IPS-15b (cell line): ENCODE results near the gene TNFAIP1.
"Not testable (repeated sequence)": the region's sequence is repeated elsewhere in the genome, so short reads cannot be mapped to it uniquely, and the experiment has no call there.

ENCODE experiments used
- H3K27me3 ChIP-seq: one replicate; pipeline ENCODE4 v1.6.1; 2013; ENCODE audit warnings: low read length; ENCODE audit not compliant: control insufficient read depth, insufficient read depth
- H3K36me3 ChIP-seq: one replicate; pipeline ENCODE4 v1.6.1; 2013; ENCODE audit warnings: low read length; ENCODE audit not compliant: control insufficient read depth, insufficient read depth
- H3K4me1 ChIP-seq: one replicate; pipeline ENCODE4 v1.6.1; 2013; ENCODE audit warnings: mild to moderate bottlenecking, low read length; ENCODE audit not compliant: control insufficient read depth, insufficient read depth
- H3K4me3 ChIP-seq: one replicate; pipeline ENCODE4 v1.5.1; 2013; ENCODE audit warnings: low read depth, low read length
- H3K9ac ChIP-seq: one replicate; pipeline ENCODE4 v1.6.1; 2013; ENCODE audit warnings: low read depth, mild to moderate bottlenecking, low read length
- H3K9me3 ChIP-seq: one replicate; pipeline ENCODE4 v1.6.1; 2013; ENCODE audit warnings: mild to moderate bottlenecking, low read length; ENCODE audit not compliant: control insufficient read depth, insufficient read depth

The TNFAIP1 gene

DNA sequence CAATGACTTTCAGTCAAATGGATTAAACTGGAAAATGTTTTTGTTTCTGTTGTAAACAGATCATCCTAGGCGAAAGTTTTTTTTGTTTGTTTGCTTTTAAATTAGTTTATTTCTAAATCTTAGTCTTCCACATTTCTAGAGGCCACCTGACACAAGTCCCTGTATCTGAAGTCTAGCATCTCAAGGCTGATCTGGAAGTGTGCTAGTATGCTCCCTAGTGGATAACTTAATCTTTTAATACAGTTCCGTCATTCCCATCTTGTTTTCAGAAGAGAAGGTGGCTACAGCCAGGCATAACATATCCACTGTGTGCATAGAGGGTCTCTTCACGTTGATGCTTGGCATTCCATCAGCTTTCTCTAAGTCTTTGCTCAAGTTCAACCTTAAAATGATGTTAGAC lies 7.9 kb upstream of the TNFAIP1 start:
- Histone ChIP-seq H3K4me1 (peaks cover 2% of the 10 kb centered on the region), H3K27me3 (no peaks in the 10 kb centered on the region), H3K9me3 (no peaks in the 10 kb centered on the region), H3K36me3 (peaks cover 17% of the 10 kb centered on the region), H3K9ac (no peak overlapping the region), H3K4me3 (no peak overlapping the region)

DNA sequence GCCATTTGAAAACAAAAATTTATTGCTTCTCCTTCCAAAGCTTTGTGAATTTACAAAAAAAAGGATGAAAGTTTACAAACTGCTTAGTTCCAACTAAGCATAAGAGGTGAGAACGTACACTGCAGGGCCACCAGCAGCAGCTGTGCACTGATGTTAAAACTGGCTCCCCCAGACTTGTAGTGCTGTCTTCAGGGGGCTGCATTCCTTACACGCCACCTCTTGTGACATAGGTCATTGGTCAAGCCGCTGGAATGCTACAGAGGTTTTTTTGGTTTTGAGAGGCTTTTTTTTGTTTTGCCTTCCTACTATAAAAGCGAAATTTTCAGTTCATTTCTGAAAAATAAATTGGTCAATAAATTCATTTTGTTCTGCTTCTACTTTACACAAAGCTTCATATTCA lies 7.2 kb upstream of the TNFAIP1 start:
- no peak overlapping the region for H3K9ac ChIP-seq
- H3K36me3 ChIP-seq: peaks cover 17% of the 10 kb centered on the region
- H3K9me3 ChIP-seq: no peaks in the 10 kb centered on the region
- no peaks in the 10 kb centered on the region for H3K27me3 ChIP-seq
- H3K4me1 ChIP-seq: no peaks in the 10 kb centered on the region
- H3K4me3 ChIP-seq: no peak overlapping the region

DNA sequence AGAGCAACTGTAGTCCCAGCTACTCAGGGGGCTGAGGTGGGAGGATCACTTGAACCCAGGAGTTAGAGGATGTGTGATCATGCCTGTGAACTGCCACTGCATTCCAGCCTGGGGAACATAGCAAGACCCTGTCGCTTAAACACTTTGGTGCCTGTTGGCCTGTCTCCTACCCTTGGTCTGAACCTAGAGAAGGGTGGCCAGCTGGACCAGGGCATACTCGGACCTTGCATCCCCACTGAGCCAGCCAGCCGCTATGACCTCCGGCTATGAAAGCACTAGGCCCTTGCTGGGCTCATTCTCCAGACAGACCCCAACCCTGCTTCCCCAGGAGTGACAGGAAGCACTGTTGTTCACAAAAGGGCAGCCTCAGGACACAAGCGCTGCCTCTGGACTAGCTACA lies 4.9 kb upstream of the TNFAIP1 start:
- no peaks in the 10 kb centered on the region for H3K27me3 ChIP-seq
- H3K9me3 ChIP-seq: no peaks in the 10 kb centered on the region
- peaks cover 14% of the 10 kb centered on the region for H3K36me3 ChIP-seq
- H3K9ac ChIP-seq: no peak overlapping the region
- H3K4me3 ChIP-seq: no peak overlapping the region
- peaks cover 5% of the 10 kb centered on the region for H3K4me1 ChIP-seq

DNA sequence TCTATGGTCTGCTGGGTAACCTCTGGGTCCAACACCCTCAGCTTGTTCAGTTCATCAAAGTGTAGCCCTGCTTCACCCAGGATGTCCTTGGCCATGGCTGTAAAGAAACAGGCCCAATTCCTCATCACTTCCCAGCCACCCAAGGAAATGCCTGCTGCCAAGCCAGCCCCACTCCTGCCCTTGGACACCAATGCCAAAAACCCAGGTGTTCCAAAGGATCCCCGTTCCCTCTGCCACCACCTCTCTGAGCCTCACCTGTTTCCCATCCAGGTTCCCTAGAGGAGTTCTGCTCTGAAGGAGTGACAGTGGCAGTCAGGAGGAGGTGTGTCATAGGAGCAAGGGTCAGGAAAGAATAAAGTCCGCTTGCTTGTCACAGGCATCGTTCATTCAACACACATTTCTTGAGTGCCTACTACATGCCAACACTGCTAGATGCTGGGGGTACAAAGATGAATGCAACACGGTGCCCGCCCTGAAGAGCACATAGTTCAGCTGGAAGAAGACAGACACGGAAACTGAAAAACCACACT lies 3.6 kb upstream of the TNFAIP1 start:
- Histone ChIP-seq H3K4me1 (peaks cover 10% of the 10 kb centered on the region), H3K9me3 (no peaks in the 10 kb centered on the region), H3K27me3 (no peaks in the 10 kb centered on the region), H3K9ac (no peak overlapping the region), H3K36me3 (peaks cover 13% of the 10 kb centered on the region), H3K4me3 (no peak overlapping the region)

DNA sequence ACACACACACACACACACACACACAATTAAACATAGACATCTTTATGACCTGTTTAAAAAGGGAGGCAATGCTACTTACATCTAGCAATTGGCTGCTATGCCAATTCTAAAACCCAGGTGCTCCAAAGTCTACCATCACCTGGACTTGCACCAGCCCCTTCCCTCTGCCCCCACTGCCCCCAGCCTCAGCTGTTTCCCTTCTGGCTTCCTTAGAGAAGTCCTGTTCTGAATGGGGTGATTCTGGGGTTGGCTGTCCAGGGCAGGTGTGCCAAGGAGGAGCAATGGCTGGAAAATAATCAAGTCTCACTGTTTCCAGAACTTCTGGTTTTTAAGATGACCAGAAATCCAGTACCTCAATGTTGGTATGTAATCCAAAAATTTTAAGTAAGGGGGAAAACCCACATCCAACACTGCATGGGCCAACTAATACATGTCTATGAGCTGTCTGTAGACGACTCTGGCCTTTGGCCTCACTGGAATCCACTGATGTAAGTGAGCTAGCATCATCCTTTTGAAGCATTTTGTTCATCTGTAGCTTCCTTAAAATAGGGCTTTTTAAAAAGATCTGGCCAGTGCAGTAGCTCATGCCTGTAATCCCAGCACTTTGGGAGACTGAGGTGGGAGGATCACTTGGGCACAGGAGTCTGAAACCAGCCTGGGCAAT lies 2.3 kb upstream of the TNFAIP1 start:
- peaks cover 13% of the 10 kb centered on the region for H3K4me1 ChIP-seq
- H3K4me3 ChIP-seq: no peak overlapping the region
- H3K27me3 ChIP-seq: no peaks in the 10 kb centered on the region
- H3K36me3 ChIP-seq: peaks cover 8% of the 10 kb centered on the region
- no peak overlapping the region for H3K9ac ChIP-seq
- no peaks in the 10 kb centered on the region for H3K9me3 ChIP-seq

DNA sequence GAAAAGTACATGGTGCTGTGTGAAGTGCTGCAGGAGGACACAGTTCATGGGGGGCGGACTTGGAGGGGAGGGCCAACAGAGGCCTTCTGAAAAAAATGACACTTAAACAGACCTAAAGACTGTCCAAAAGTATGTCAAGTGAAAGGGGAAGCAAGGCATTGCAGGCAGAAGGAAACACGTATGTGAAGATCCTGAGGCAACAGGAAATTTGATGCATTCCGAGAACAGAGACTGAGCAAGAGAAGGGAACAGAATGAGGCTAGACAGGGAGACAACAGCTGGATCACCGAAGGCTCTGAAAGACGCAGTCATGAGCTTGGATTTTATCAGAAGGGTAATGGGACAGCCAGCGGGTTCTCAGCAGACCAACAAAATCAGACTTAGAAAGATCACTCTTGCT lies 1.4 kb upstream of the TNFAIP1 start:
- peaks cover 13% of the 10 kb centered on the region for H3K4me1 ChIP-seq
- H3K27me3 ChIP-seq: no peaks in the 10 kb centered on the region
- peak overlapping the region; percentile 89 for H3K4me3 ChIP-seq
- H3K36me3 ChIP-seq: peaks cover 8% of the 10 kb centered on the region
- no peaks in the 10 kb centered on the region for H3K9me3 ChIP-seq
- peak overlapping the region; percentile 4 for H3K9ac ChIP-seq

DNA sequence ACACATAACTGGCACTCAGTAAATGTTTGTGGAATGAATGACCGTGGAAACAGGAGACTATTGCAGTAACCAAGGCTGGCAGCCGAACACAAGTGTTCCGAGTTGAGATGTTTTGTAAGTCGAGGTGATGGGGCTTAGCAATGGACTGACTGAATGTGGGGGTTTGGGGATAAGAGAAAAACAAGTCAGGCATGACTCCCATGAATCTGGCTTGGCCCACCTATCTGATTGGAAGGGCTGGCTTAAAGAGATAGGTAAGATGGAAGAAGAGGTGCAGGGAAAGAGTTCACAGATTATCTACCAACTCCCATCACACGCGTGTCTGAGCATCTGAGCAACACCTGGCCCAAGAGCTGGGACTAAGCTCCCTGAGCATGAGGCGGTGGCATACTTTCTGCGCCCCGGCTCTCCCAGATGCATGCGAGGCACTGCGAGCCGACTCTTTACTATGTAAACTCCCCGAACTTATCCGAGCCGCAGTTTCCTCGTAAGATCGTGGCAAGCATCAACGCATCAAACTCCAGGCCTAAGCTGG lies 828 bp upstream of the TNFAIP1 start:
- Histone ChIP-seq H3K9ac (peak overlapping the region; percentile 49), H3K9me3 (no peaks in the 10 kb centered on the region), H3K4me3 (peak overlapping the region; percentile 89), H3K27me3 (no peaks in the 10 kb centered on the region), H3K4me1 (peaks cover 13% of the 10 kb centered on the region), H3K36me3 (peaks cover 13% of the 10 kb centered on the region)

DNA sequence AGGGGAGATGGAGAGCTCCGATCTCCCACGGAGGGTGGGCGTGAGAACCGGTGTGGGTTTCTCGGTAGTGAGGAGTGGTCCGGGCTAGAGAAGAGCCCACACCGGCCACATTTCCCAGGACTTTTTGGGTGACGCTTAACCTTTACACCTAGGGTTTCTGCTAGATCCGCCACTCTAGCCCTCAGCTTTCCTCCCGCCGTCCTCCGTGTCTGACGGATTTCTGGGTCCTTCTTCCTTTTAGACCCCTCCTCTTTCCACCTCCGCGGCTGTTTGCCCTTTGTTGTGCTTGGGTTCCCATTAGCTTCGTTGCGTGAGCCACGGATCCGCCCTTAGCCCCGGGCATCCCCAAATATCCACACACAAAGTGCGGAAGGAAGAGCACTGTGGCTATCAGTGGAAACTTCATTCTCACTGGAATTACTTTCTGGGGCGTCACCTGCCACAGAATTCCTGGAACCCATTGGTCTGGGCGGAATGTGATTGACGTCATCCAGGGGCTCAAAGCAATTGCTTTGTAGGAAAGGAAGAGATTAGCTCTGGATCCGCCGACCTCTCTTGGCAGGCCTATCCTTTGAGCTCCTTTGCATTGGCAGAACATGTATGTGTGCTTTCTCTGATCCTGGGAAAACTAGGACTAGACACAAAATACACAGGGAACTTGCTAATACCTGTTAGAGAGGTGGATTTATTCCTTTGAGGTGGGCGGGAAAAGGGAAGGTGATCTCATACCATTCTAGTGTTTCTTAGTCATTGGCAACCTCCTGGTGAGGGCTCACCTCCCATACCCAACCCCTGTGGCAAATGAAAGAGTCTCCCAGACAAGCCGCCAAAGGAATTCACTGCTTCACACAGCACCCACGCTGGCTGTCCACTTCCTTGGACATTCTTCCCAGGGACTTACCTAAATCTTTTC lies 654 bp downstream of the TNFAIP1 start:
- peak overlapping the region; percentile 97 for H3K4me3 ChIP-seq
- H3K36me3 ChIP-seq: peaks cover 10% of the 10 kb centered on the region
- H3K9me3 ChIP-seq: no peaks in the 10 kb centered on the region
- H3K9ac ChIP-seq: peak overlapping the region; percentile 90
- peaks cover 13% of the 10 kb centered on the region for H3K4me1 ChIP-seq
- no peaks in the 10 kb centered on the region for H3K27me3 ChIP-seq

DNA sequence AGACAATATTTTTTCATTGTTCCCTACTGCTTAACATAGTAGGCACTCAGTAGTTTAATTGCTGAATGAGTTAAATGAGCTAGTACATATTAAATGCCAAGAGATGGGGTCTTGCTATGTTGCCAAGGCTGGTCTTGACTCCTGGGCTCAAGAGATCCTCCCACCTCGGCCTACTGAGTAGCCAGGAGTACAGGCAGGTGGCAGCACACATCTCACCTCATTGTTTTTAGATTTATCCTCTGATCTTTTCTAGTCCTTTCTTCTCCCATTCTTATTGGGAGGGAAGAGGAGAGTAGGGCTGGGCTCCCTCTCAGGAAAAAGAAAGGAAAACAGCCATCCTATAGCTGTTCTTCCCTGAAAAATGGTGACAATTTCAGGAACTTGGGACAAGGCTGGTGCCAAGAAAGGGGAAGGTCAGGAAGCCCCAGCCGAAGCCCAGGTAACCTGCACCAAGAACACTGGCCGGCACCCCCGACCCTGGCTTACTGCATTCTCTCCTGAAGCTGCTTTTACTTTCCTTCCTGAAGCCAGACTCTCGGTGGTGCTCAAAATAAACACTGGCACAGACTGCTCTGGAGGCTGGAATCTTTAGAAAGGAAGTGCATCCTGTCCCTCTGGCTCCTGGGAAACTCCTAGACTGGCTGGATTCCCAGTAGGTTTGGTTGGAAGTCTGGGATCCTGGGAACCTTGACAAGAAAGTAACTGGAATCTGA lies 2.7 kb downstream of the TNFAIP1 start:
- H3K9ac ChIP-seq: no peak overlapping the region
- peaks cover 15% of the 10 kb centered on the region for H3K36me3 ChIP-seq
- H3K4me1 ChIP-seq: peaks cover 13% of the 10 kb centered on the region
- no peak overlapping the region for H3K4me3 ChIP-seq
- H3K9me3 ChIP-seq: no peaks in the 10 kb centered on the region
- H3K27me3 ChIP-seq: no peaks in the 10 kb centered on the region

DNA sequence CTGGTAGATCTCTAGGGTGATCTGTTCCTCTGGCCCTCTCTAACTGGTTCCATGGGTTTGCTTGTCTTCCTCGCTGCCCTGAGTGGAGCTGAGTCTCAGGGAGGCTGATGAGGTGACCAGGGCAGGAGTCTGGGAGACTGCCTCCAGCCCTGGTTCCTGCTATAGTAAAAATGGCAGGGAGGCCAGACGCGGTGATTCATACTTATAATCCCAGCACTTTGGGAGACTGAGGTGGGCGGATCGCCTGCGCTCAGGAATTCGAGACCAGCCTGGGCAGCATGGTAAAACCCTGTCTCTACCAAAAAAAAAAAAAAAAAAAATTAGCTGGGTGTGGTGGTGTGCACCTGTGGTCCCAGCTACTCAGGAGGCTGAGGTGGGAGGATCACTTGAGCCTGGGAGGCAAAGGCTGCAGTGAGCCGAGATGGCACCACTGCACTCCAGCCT lies 3.2 kb downstream of the TNFAIP1 start:
- not testable (repeated sequence) for H3K9ac ChIP-seq

DNA sequence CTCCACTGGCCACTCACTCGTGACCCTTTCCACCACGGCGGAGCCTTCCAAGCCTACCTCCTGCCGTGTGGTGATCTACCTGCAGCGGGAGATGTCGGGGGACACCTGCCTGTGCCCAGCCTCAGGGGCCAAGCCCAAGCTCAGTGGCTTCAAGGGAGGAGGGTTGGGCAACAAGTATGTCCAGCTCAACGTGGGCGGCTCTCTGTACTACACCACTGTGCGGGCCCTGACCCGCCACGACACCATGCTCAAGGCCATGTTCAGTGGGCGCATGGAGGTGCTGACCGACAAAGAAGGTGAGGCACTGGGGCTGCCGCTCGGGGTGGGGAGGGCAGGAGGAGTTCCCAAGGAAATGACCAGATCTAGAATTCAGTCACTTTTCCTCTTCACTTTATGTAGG lies 3.9 kb downstream of the TNFAIP1 start:
- no peaks in the 10 kb centered on the region for H3K9me3 ChIP-seq
- no peak overlapping the region for H3K4me3 ChIP-seq
- no peaks in the 10 kb centered on the region for H3K27me3 ChIP-seq
- no peak overlapping the region for H3K9ac ChIP-seq
- H3K4me1 ChIP-seq: peaks cover 9% of the 10 kb centered on the region
- peaks cover 22% of the 10 kb centered on the region for H3K36me3 ChIP-seq

More for the DNA sequence above, 3.2 kb downstream of the TNFAIP1 start:
- not testable (repeated sequence) for H3K9me3 ChIP-seq, H3K4me3 ChIP-seq, H3K27me3 ChIP-seq
- H3K36me3 ChIP-seq: peaks cover 19% of the 10 kb centered on the region
- H3K4me1 ChIP-seq: peaks cover 13% of the 10 kb centered on the region
